K562 (cell line): ENCODE results near the gene CCDC68. TPM values are rescaled to one million over a fixed set of nuclear protein-coding genes. Genes with fewer than 3 reads are reported as not detected.

Source experiments
- ATAC-seq: fragments of 200-7000 bp; cut with Tn5 transposase; 3 replicates; pipeline ENCODE4 v1.9.1; 2020; ENCODE audit warnings: moderate library complexity
- BruUV-seq: library from RNA; stranded (reverse); fragments of 400-500 nt; replicated peaks from 2 replicates; lab custom pipeline; 2021; lab: Mats Ljungman, UMichigan
- CTCF ChIA-PET: fragments of 300-600 bp; formaldehyde crosslinking; extraction: SDS; loops from one replicate; lab custom pipeline; 2021; ENCODE audit warnings: low intra/inter-chr PET ratio; lab: Yijun Ruan, JAX
- POLR2A ChIA-PET: fragments of 300-600, 350-650 bp; sonication (Branson Sonifier 250); formaldehyde crosslinking; extraction: SDS; loops from one replicate; lab custom pipeline; 2021; ENCODE audit warnings: antibody characterized with exemption, inconsistent platforms; lab: Yijun Ruan, JAX
- DNase-seq, 4 experiments: peaks; one replicate each; pipeline versions ENCODE4 v3.0.0 to v3.0.0-alpha.2; 2011 to 2018; ENCODE audit warnings: low spot score in 3 of 4, mixed read lengths in 3 of 4; ENCODE audit errors: extremely low read depth in 1 of 4
- FAIRE-seq: peaks from 2 replicates; lab custom pipeline; 2011; peaks lifted over from hg19 to GRCh38; lab: Jason Lieb, UNC
- H2AFZ ChIP-seq: 2 replicates; pipeline ENCODE4 v1.6.0; 2011; ENCODE audit warnings: low read depth, low read length, control low read depth, inconsistent platforms
- H3K27ac ChIP-seq: fragments of 200-600 bp; 3 replicates; pipeline ENCODE4 v1.8.0; 2011; ENCODE audit warnings: low read depth, mild to moderate bottlenecking, control low read depth, inconsistent platforms, low read length, moderate library complexity, mixed read lengths; ENCODE audit errors: extremely low read depth
- H3K27me3 ChIP-seq, 2 experiments: fragments of 300-600 bp in 1 of 2; 2 replicates in 1 of 2; 3 replicates in 1 of 2; pipeline versions ENCODE4 v1.6.0 to v1.8.0; 2011; ENCODE audit warnings: inconsistent platforms in 2 of 2, low read length in 2 of 2, mild to moderate bottlenecking in 1 of 2, mixed read lengths in 1 of 2, moderate library complexity in 1 of 2; ENCODE audit not compliant: control insufficient read depth in 2 of 2, insufficient read depth in 2 of 2
- H3K36me3 ChIP-seq: fragments of 300-600 bp; 3 replicates; pipeline ENCODE4 v1.8.0; 2011; ENCODE audit warnings: mild to moderate bottlenecking, low read length, inconsistent platforms; ENCODE audit not compliant: control insufficient read depth, insufficient read depth
- H3K4me1 ChIP-seq, 2 experiments: fragments of 200-600 bp in 1 of 2; replicated peaks in 1 of 2; 2 replicates in 1 of 2; 3 replicates in 1 of 2; pipeline versions ENCODE4 v1.5.1 to v1.8.0; 2011; ENCODE audit warnings: inconsistent platforms in 2 of 2, low read length in 2 of 2, mild to moderate bottlenecking in 1 of 2, mixed read lengths in 1 of 2, moderate library complexity in 1 of 2; ENCODE audit not compliant: control insufficient read depth in 2 of 2, insufficient read depth in 2 of 2
- H3K4me2 ChIP-seq: 2 replicates; pipeline ENCODE4 v1.6.1; 2011; ENCODE audit warnings: low read length, control low read depth, inconsistent platforms, mixed read lengths; ENCODE audit not compliant: insufficient read depth
- H3K4me3 ChIP-seq: fragments of 200-600 bp; sonication (generic), shearing (Covaris generic); 2 replicates; pipeline ENCODE4 v1.5.1; 2016; ENCODE audit warnings: control low read depth, inconsistent platforms
- H3K79me2 ChIP-seq: fragments of 200-600 bp; 3 replicates; pipeline ENCODE4 v1.8.0; 2011; ENCODE audit warnings: low read length, inconsistent platforms; ENCODE audit not compliant: control insufficient read depth, insufficient read depth
- H3K9ac ChIP-seq, 2 experiments: 2 replicates each; pipeline versions ENCODE4 v1.6.0 to v1.6.1; 2011; ENCODE audit warnings: low read depth in 2 of 2, low read length in 2 of 2, control low read depth in 1 of 2, inconsistent platforms in 1 of 2, mild to moderate bottlenecking in 1 of 2, mixed read lengths in 1 of 2; ENCODE audit not compliant: insufficient read depth in 1 of 2
- H3K9me1 ChIP-seq: one replicate; pipeline ENCODE4 v1.6.0; 2011; ENCODE audit warnings: inconsistent platforms, mild to moderate bottlenecking, low read length, moderate library complexity; ENCODE audit not compliant: control insufficient read depth, insufficient read depth
- H3K9me3 ChIP-seq: replicated peaks from 2 replicates; pipeline ENCODE4 v1.5.1; 2011; ENCODE audit warnings: low read depth, low read length, inconsistent platforms; ENCODE audit not compliant: control insufficient read depth, insufficient read depth
- H4K20me1 ChIP-seq: replicated peaks from 2 replicates; pipeline ENCODE4 v1.6.1; 2011; ENCODE audit warnings: low read length, inconsistent platforms, mixed read lengths; ENCODE audit not compliant: control insufficient read depth, insufficient read depth
- CTCFL ChIP-seq: IDR thresholded peaks from 2 replicates; pipeline ENCODE4 v1.6.1; 2011; ENCODE audit warnings: borderline replicate concordance, low read depth, mild to moderate bottlenecking, moderate library complexity, low read length; ENCODE audit not compliant: insufficient read depth, poor library complexity, severe bottlenecking
- EWSR1 ChIP-seq: fragments of 450-650 bp; IDR thresholded peaks from 2 replicates; pipeline ENCODE4 v1.6.1; 2018; ENCODE audit warnings: borderline replicate concordance, mild to moderate bottlenecking, low read depth, moderate library complexity; ENCODE audit not compliant: partially characterized antibody
- KDM1A ChIP-seq, 2 experiments: fragments of 450-650 bp; IDR thresholded peaks; 2 replicates each; pipeline ENCODE4 v1.6.1; 2016; ENCODE audit warnings: mild to moderate bottlenecking in 2 of 2
- MTF1 ChIP-seq: fragments of 250-450 bp; sonication (Bioruptor Pico); IDR thresholded peaks from 2 replicates; pipeline ENCODE4 v1.9.0; 2021; ENCODE audit warnings: moderate library complexity, mild to moderate bottlenecking, inconsistent platforms, borderline replicate concordance
- NFIC ChIP-seq: fragments of 450-650 bp; IDR thresholded peaks from 2 replicates; pipeline ENCODE4 v1.6.1; 2017; ENCODE audit warnings: mild to moderate bottlenecking, inconsistent platforms
- STAT5B ChIP-seq: fragments of 250-450 bp; sonication (Bioruptor Pico); IDR thresholded peaks from 2 replicates; pipeline ENCODE4 v1.8.0; 2021; ENCODE audit warnings: mild to moderate bottlenecking, inconsistent platforms
- TAF7 ChIP-seq: fragments of 450-650 bp; IDR thresholded peaks from 2 replicates; pipeline ENCODE4 v1.6.1; 2016; ENCODE audit warnings: missing genetic modification characterization, missing compliant biosample characterization
- ZNF780A ChIP-seq: fragments of 250-450 bp; sonication (Bioruptor Pico); IDR thresholded peaks from 2 replicates; pipeline ENCODE4 v1.5.0; 2021; ENCODE audit warnings: mild to moderate bottlenecking
- WGBS: fragments of 100-300 bp; shearing (Covaris generic); methylation state at CpG from one replicate; pipeline ENCODE4 v1.1.6; 2016; ENCODE audit warnings: low coverage, mixed read lengths; ENCODE audit not compliant: insufficient coverage; ENCODE audit errors: missing lambda C conversion rate; 5-methylcytosine and 5-hydroxymethylcytosine counted together
- in situ Hi-C: fragments of 300-500 bp; cut with MboI; formaldehyde crosslinking; loops from 4 replicates; pipeline ENCODE4 v1.15.0; 2018; ENCODE audit warnings: inconsistent platforms, mixed read lengths
- intact Hi-C: fragments of 100-400 bp; cut with micrococcal nuclease; formaldehyde crosslinking; loops from 2 replicates; pipeline ENCODE4 v1.14.2; 2022
- polyA plus RNA-seq, 8 experiments: library from polyadenylated mRNA; depleted of rRNA in 4 of 8; stranded (reverse) in 5 of 8; unstranded in 3 of 8; fragments of >200 nt; fragmentation: Nextera tagmentation in 2 of 8; fragmentation: Illumina TruSeq in 1 of 8; extraction: Ambion mirVana in 2 of 8; extraction: Trizol in 1 of 8; gene quantifications; 2 replicates each; pipeline versions ENCODE4 v1.2.1 to v1.2.3, GENCODE V29; 2011 to 2014; ENCODE audit warnings: inconsistent platforms in 1 of 8, missing spikeins in 1 of 8
- total RNA-seq, 7 experiments: library from RNA; depleted of rRNA in 6 of 7; stranded (reverse); fragments of >200 nt in 6 of 7; fragmentation: Illumina TruSeq in 2 of 7; extraction: Trizol in 2 of 7; gene quantifications; 2 replicates each; pipeline versions ENCODE4 v1.2.1 to v1.2.3, GENCODE V29; 2011 to 2021; ENCODE audit warnings: low replicate concordance in 1 of 7
- TF ChIP-seq, protein P1 (sequence below): fragments of 450-650 bp; IDR thresholded peaks from 2 replicates; pipeline ENCODE4 v1.7.1; 2018; ENCODE audit warnings: mild to moderate bottlenecking, low read depth; ENCODE audit not compliant: partially characterized antibody
- TF ChIP-seq, protein P2 (sequence below): fragments of 450-650 bp; IDR thresholded peaks from 2 replicates; pipeline ENCODE4 v1.6.1; 2014; ENCODE audit warnings: low read depth, mild to moderate bottlenecking, moderate library complexity, borderline replicate concordance

Gene CCDC68
- total and polyA plus RNA-seq, 9 of the 15 experiments (the other 6 are each of a cell fraction or from before 2014, with no cell fraction given): 0.28 to 4.5 (median 1.4) TPM

DNA sequence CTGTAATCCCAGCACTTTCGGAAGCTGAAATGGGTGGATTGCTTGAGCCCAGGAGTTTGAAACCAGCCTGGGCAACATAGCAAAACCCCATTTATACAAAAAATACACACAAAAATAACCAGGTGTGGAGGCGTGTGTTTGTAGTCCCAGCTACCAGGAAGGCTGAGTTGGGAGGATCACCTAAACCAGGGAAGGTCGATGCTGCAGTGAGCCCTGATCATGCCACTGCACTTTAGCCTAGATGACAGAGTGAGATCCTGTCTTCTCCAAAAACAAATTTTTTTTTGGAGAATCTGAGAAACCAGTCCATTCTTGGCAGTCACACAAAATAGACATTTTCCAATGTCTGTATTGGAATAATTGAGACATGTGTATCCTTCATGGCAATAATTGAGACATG lies 84.2 kb downstream of the CCDC68 start:
- Histone ChIP-seq H3K36me3 (no peaks in the 10 kb centered on the region), H3K4me2 (no peak overlapping the region), H3K4me1 (peaks cover 0 to 20% of the 10 kb centered on the region in 2 experiments; a peak in 3 of 5 replicates), H4K20me1 (no peaks in the 10 kb centered on the region), H3K9me3 (no peaks in the 10 kb centered on the region), H3K9ac (no peak overlapping the region), H3K79me2 (no peaks in the 10 kb centered on the region), H3K9me1 (no peaks in the 10 kb centered on the region), H3K27me3 (no peaks in the 10 kb centered on the region), H3K4me3 (no peak overlapping the region), H2AFZ (no peak overlapping the region), H3K27ac (no peak overlapping the region)
- in situ Hi-C loops (no loop called here), intact Hi-C loops (no loop called here)
- BruUV-seq: no TSS peak
- TF ChIP-seq TAF7 (tag) (no peak), MTF1 (CRISPR knock-in tag) (no peak), ZNF780A (CRISPR knock-in tag) (no peak), STAT5B (no peak), NFIC (no peak), EWSR1 (no peak), CTCFL (no peak), KDM1A (IDR thresholded peaks at IDR 0.05) (no peak)
- TF ChIP-seq, protein P1, sequence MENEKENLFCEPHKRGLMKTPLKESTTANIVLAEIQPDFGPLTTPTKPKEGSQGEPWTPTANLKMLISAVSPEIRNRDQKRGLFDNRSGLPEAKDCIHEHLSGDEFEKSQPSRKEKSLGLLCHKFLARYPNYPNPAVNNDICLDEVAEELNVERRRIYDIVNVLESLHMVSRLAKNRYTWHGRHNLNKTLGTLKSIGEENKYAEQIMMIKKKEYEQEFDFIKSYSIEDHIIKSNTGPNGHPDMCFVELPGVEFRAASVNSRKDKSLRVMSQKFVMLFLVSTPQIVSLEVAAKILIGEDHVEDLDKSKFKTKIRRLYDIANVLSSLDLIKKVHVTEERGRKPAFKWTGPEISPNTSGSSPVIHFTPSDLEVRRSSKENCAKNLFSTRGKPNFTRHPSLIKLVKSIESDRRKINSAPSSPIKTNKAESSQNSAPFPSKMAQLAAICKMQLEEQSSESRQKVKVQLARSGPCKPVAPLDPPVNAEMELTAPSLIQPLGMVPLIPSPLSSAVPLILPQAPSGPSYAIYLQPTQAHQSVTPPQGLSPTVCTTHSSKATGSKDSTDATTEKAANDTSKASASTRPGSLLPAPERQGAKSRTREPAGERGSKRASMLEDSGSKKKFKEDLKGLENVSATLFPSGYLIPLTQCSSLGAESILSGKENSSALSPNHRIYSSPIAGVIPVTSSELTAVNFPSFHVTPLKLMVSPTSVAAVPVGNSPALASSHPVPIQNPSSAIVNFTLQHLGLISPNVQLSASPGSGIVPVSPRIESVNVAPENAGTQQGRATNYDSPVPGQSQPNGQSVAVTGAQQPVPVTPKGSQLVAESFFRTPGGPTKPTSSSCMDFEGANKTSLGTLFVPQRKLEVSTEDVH: no peak
- TF ChIP-seq, protein P2, sequence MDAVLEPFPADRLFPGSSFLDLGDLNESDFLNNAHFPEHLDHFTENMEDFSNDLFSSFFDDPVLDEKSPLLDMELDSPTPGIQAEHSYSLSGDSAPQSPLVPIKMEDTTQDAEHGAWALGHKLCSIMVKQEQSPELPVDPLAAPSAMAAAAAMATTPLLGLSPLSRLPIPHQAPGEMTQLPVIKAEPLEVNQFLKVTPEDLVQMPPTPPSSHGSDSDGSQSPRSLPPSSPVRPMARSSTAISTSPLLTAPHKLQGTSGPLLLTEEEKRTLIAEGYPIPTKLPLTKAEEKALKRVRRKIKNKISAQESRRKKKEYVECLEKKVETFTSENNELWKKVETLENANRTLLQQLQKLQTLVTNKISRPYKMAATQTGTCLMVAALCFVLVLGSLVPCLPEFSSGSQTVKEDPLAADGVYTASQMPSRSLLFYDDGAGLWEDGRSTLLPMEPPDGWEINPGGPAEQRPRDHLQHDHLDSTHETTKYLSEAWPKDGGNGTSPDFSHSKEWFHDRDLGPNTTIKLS: no peak
- ATAC-seq (no peak), FAIRE-seq (no peak), DNase-seq (no peak)
- POLR2A ChIA-PET: interaction anchor here (0.8 kb wide), 1 partner anchor 227 kb away, joined by 3 read pairs; no protein-coding TSS in a partner anchor
- 45% methylated on average over 3 of the region's 3 CpGs for WGBS
- CTCF ChIA-PET: no interaction called here
